PC-3 (cell line): ENCODE results near the gene DPH2. TPM values are rescaled to one million over a fixed set of nuclear protein-coding genes. Genes with fewer than 3 reads are reported as not detected.

ENCODE experiments used
- ATAC-seq: fragments of 200-7000 bp; cut with Tn5 transposase; 2 replicates; pipeline ENCODE4 v1.9.1; 2020; ENCODE audit warnings: mild to moderate bottlenecking, moderate library complexity
- BruUV-seq: library from RNA; stranded (reverse); fragments of 400-500 nt; replicated peaks from 2 replicates; lab custom pipeline; 2021; lab: Mats Ljungman, UMichigan
- CTCF ChIA-PET: fragments of 300-600 bp; sonication (Branson Sonifier 250); formaldehyde crosslinking; loops from one replicate; lab custom pipeline; 2022; ENCODE audit warnings: antibody characterized with exemption; lab: Charles Lee
- POLR2A ChIA-PET: fragments of 300-600 bp; sonication (Branson Sonifier 250); formaldehyde crosslinking; loops from one replicate; lab custom pipeline; 2022; ENCODE audit warnings: antibody characterized with exemption; ENCODE audit not compliant: unreplicated experiment; lab: Charles Lee
- DNase-seq: peaks from one replicate; pipeline ENCODE4 v3.0.0-alpha.2; 2015
- H2AFZ ChIP-seq: fragments of 300-600 bp; sonication (generic); 2 replicates; pipeline ENCODE4 v1.6.0; 2016; ENCODE audit warnings: antibody characterized with exemption, low read length
- H3F3A ChIP-seq: fragments of 300-600 bp; sonication (generic); one replicate; pipeline ENCODE4 v1.6.0; 2017; ENCODE audit warnings: antibody characterized with exemption, low read length, control low read depth, mild to moderate bottlenecking; ENCODE audit not compliant: unreplicated experiment
- H3K27ac ChIP-seq: fragments of 300-600 bp; sonication (generic); 2 replicates; pipeline ENCODE4 v1.5.1; 2016; ENCODE audit warnings: mild to moderate bottlenecking, low read length
- H3K27me3 ChIP-seq: fragments of 300-600 bp; sonication (generic); 2 replicates; pipeline ENCODE4 v1.6.1; 2016; ENCODE audit warnings: low read length, mixed read lengths
- H3K36me3 ChIP-seq: fragments of 300-600 bp; sonication (generic); 2 replicates; pipeline ENCODE4 v1.6.1; 2016; ENCODE audit warnings: low read depth, mixed run types, low read length, mixed read lengths
- H3K4me1 ChIP-seq: fragments of 300-600 bp; sonication (generic); 2 replicates; pipeline ENCODE4 v1.5.1; 2016; ENCODE audit warnings: low read length; ENCODE audit not compliant: insufficient read depth
- H3K4me2 ChIP-seq: fragments of 300-600 bp; sonication (generic); 2 replicates; pipeline ENCODE4 v1.6.0; 2016; ENCODE audit warnings: low read length
- H3K4me3 ChIP-seq: fragments of 300-600 bp; sonication (generic); 2 replicates; pipeline ENCODE4 v1.5.1; 2016; ENCODE audit warnings: mild to moderate bottlenecking, low read length, mixed read lengths
- H3K79me2 ChIP-seq: fragments of 300-600 bp; sonication (generic); 2 replicates; pipeline ENCODE4 v1.6.1; 2017; ENCODE audit warnings: low read length, mixed read lengths
- H3K9ac ChIP-seq: fragments of 300-600 bp; sonication (generic); 2 replicates; pipeline ENCODE4 v1.6.0; 2016; ENCODE audit warnings: mild to moderate bottlenecking, low read length
- H3K9me2 ChIP-seq: fragments of 300-600 bp; sonication (generic); replicated peaks from 2 replicates; pipeline ENCODE4 v1.6.1; 2016; ENCODE audit warnings: mixed run types, low read length, mixed read lengths
- H3K9me3 ChIP-seq: fragments of 300-600 bp; sonication (generic); 2 replicates; pipeline ENCODE4 v1.6.1; 2016; ENCODE audit warnings: low read length, mixed read lengths
- H4K20me1 ChIP-seq: fragments of 300-600 bp; sonication (generic); 2 replicates; pipeline ENCODE4 v1.6.1; 2016; ENCODE audit warnings: low read length, mixed read lengths
- EZH2 ChIP-seq: fragments of 300-600 bp; sonication (generic); IDR thresholded peaks from one replicate; pipeline ENCODE4 v1.6.1; 2017; ENCODE audit warnings: antibody characterized with exemption, mild to moderate bottlenecking, low read length; ENCODE audit not compliant: unreplicated experiment
- EZH2phosphoT487 ChIP-seq: fragments of 300-600 bp; sonication (generic); IDR thresholded peaks from 2 replicates; pipeline ENCODE4 v1.6.1; 2018; ENCODE audit warnings: mild to moderate bottlenecking, antibody characterized with exemption, low read length, borderline replicate concordance
- intact Hi-C: fragments of 100-400 bp; cut with micrococcal nuclease; formaldehyde crosslinking; loops from 2 replicates; pipeline ENCODE4 v1.9.0; 2023
- total RNA-seq: library from RNA; depleted of rRNA; stranded (reverse); fragments of >200 nt; gene quantifications from 2 replicates; pipeline ENCODE4 v1.2.3, GENCODE V29; 2014
- TF ChIP-seq, protein P1 (sequence below): fragments of 300-600 bp; sonication (generic); conservative IDR thresholded peaks from 2 replicates; pipeline ENCODE4 v1.5.1; 2017; ENCODE audit warnings: antibody characterized with exemption, low read depth, mild to moderate bottlenecking, low read length

The DPH2 gene
- total RNA-seq, 1 experiment from 2014 or later = 46.3 TPM

DNA sequence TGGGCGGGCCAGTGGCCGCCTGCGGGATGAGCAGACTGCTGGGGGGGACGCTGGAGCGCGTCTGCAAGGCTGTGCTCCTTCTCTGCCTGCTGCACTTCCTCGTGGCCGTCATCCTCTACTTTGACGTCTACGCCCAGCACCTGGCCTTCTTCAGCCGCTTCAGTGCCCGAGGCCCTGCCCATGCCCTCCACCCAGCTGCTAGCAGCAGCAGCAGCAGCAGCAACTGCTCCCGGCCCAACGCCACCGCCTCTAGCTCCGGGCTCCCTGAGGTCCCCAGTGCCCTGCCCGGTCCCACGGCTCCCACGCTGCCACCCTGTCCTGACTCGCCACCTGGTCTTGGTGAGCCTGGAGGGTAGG is 11.3 kb downstream of the DPH2 start:
- H3F3A ChIP-seq = no peaks in the 10 kb centered on the region
- no peak overlapping the region; the same call in 1 of the 2 replicates for H3K4me3 ChIP-seq
- H4K20me1 ChIP-seq = peaks cover 18% of the 10 kb centered on the region; the same call in 1 of the 2 replicates
- H3K4me1 ChIP-seq = peaks cover 42% of the 10 kb centered on the region
- ChIA-PET CTCF (no interaction called here), POLR2A (no interaction called here)
- TF ChIP-seq EZH2phosphoT487 = no peak
- no peak for TF ChIP-seq EZH2
- TF ChIP-seq, protein P1, sequence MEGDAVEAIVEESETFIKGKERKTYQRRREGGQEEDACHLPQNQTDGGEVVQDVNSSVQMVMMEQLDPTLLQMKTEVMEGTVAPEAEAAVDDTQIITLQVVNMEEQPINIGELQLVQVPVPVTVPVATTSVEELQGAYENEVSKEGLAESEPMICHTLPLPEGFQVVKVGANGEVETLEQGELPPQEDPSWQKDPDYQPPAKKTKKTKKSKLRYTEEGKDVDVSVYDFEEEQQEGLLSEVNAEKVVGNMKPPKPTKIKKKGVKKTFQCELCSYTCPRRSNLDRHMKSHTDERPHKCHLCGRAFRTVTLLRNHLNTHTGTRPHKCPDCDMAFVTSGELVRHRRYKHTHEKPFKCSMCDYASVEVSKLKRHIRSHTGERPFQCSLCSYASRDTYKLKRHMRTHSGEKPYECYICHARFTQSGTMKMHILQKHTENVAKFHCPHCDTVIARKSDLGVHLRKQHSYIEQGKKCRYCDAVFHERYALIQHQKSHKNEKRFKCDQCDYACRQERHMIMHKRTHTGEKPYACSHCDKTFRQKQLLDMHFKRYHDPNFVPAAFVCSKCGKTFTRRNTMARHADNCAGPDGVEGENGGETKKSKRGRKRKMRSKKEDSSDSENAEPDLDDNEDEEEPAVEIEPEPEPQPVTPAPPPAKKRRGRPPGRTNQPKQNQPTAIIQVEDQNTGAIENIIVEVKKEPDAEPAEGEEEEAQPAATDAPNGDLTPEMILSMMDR = no peak
- intact Hi-C loops = no loop called here
- H3K9me2 ChIP-seq = no peaks in the 10 kb centered on the region
- no peak overlapping the region for H2AFZ ChIP-seq
- no TSS peak for BruUV-seq
- no peak overlapping the region for H3K9ac ChIP-seq
- peaks cover 26% of the 10 kb centered on the region for H3K36me3 ChIP-seq
- no peak for ATAC-seq
- no peak for DNase-seq
- H3K4me2 ChIP-seq = peak overlapping the region; percentile 97
- H3K27me3 ChIP-seq = no peaks in the 10 kb centered on the region
- H3K9me3 ChIP-seq = no peaks in the 10 kb centered on the region
- peaks cover 70% of the 10 kb centered on the region for H3K79me2 ChIP-seq
- H3K27ac ChIP-seq = no peak overlapping the region

GRCh38 chr1:43981636-43982035 is 11.8 kb downstream of the DPH2 start:
- TF ChIP-seq EZH2 = no peak
- TF ChIP-seq EZH2phosphoT487 = no peak
- TF ChIP-seq, protein P1 = no peak
- Histone ChIP-seq H3K36me3 (peaks cover 22% of the 10 kb centered on the region; the same call in 1 of the 2 replicates), H3K4me2 (no peak overlapping the region), H2AFZ (no peak overlapping the region), H4K20me1 (0 out of 2 replicates have a peak, but pooled peaks cover 13% of the 10 kb centered on the region), H3K9me2 (no peaks in the 10 kb centered on the region), H3K27ac (no peak overlapping the region), H3K4me1 (peaks cover 37% of the 10 kb centered on the region), H3K9ac (no peak overlapping the region), H3K9me3 (no peaks in the 10 kb centered on the region), H3K4me3 (no peak overlapping the region), H3F3A (no peaks in the 10 kb centered on the region), H3K27me3 (no peaks in the 10 kb centered on the region), H3K79me2 (peaks cover 65% of the 10 kb centered on the region)
- DNase-seq (no peak), ATAC-seq (no peak)
- intact Hi-C loops = no loop called here
- CTCF ChIA-PET = no interaction called here
- POLR2A ChIA-PET = interaction anchor here (0.6 kb wide), 1 partner anchor 49 kb away, joined by 13 read pairs; the partner anchor contains the start of gene SLC6A9
- no TSS peak for BruUV-seq

DNA sequence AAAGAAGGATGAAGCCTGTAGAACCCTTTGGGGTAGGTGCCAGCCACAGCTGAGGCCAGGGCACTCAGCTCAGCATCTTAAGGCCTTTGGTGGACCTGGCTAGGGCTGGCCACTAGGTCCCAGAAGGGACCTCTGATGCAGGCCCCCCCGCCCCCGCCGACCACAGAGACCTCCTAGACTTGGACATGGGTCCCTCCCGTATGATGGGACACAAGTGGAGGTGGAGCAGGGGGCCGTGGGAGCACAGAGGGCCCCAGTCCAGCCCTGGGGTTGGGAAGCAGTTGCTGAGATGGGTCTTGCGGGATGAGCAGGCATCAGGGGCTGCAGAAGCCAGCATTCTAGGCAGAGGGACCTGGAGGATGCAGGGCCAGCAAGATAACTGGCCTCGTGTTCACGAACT is 12.4 kb downstream of the DPH2 start:
- Histone ChIP-seq H3K79me2 (peaks cover 59% of the 10 kb centered on the region), H3K27ac (no peak overlapping the region), H3K4me3 (no peak overlapping the region), H3K36me3 (peaks cover 16% of the 10 kb centered on the region; the same call in 1 of the 2 replicates), H3K4me1 (peaks cover 31% of the 10 kb centered on the region), H3K9me2 (no peaks in the 10 kb centered on the region), H3K4me2 (no peak overlapping the region), H3K27me3 (no peaks in the 10 kb centered on the region), H2AFZ (no peak overlapping the region), H3K9ac (no peak overlapping the region), H3F3A (no peaks in the 10 kb centered on the region), H3K9me3 (no peaks in the 10 kb centered on the region), H4K20me1 (0 out of 2 replicates have a peak, but pooled peaks cover 7% of the 10 kb centered on the region)
- TF ChIP-seq, protein P1 = no peak
- no peak for TF ChIP-seq EZH2
- TF ChIP-seq EZH2phosphoT487 = no peak
- CTCF ChIA-PET = no interaction called here
- ATAC-seq = no peak
- intact Hi-C loops = no loop called here
- no TSS peak for BruUV-seq
- POLR2A ChIA-PET = interaction anchor here (0.6 kb wide), 1 partner anchor 49 kb away, joined by 13 read pairs; the partner anchor contains the start of gene SLC6A9
- no peak for DNase-seq
